Liver (tissue), 9 donors: ENCODE data around the gene CDR2. TPM values are rescaled to one million over a fixed set of nuclear protein-coding genes. Genes with fewer than 3 reads are reported as not detected.
A peak's percentile ranks its signal among the peaks of the same experiment; 100 is the strongest.

ENCODE experiments used
- DNase-seq: peaks from one replicate; pipeline ENCODE4 v3.0.0-alpha.2; 2017; ENCODE audit warnings: low spot score
- H3K27ac ChIP-seq, 2 donors: one replicate each; pipeline ENCODE4 v1.7.0; 2013; ENCODE audit warnings: inconsistent platforms in 2 of 2, low read length in 2 of 2, control low read depth in 1 of 2, low read depth in 1 of 2, mild to moderate bottlenecking in 1 of 2
- H3K27me3 ChIP-seq, 4 donors: one replicate each; pipeline versions ENCODE4 v1.6.1 to v1.7.0; 2013; ENCODE audit warnings: low read length in 3 of 4, inconsistent platforms in 1 of 4, mild to moderate bottlenecking in 1 of 4, moderate library complexity in 1 of 4; ENCODE audit not compliant: control insufficient read depth in 4 of 4, insufficient read depth in 4 of 4
- H3K36me3 ChIP-seq, 4 donors: one replicate each; pipeline versions ENCODE4 v1.6.1 to v1.7.0; 2013; ENCODE audit warnings: low read length in 3 of 4, mild to moderate bottlenecking in 3 of 4, low read depth in 1 of 4, moderate library complexity in 1 of 4; ENCODE audit not compliant: control insufficient read depth in 4 of 4, insufficient read depth in 3 of 4
- H3K4me1 ChIP-seq, 4 donors: one replicate each; pipeline versions ENCODE4 v1.6.1 to v1.7.0; 2013; ENCODE audit warnings: low read length in 3 of 4, mild to moderate bottlenecking in 3 of 4, moderate library complexity in 1 of 4; ENCODE audit not compliant: control insufficient read depth in 4 of 4, insufficient read depth in 4 of 4
- H3K4me3 ChIP-seq, 3 donors: one replicate each; pipeline versions ENCODE4 v1.6.1 to v1.7.0; 2013; ENCODE audit warnings: low read length in 3 of 3, control low read depth in 1 of 3, low read depth in 1 of 3, mild to moderate bottlenecking in 1 of 3
- H3K9ac ChIP-seq, 2 donors: one replicate each; pipeline ENCODE4 v1.7.0; 2013; ENCODE audit warnings: low read length in 2 of 2, mild to moderate bottlenecking in 2 of 2, moderate library complexity in 2 of 2, control low read depth in 1 of 2, low read depth in 1 of 2
- H3K9me3 ChIP-seq, 4 donors: one replicate each; pipeline versions ENCODE4 v1.6.1 to v1.7.0; 2013; ENCODE audit warnings: low read length in 3 of 4; ENCODE audit not compliant: control insufficient read depth in 4 of 4
- ATF3 ChIP-seq: IDR thresholded peaks from 2 replicates; pipeline ENCODE4 v1.6.1; 2016; ENCODE audit warnings: antibody characterized with exemption
- CTCF ChIP-seq: fragments of 150-350 bp; IDR thresholded peaks from 2 replicates; pipeline ENCODE4 v1.5.1; 2017; ENCODE audit warnings: improper control_type of control experiment, low read depth, low read length; ENCODE audit not compliant: missing input control
- EGR1 ChIP-seq, 2 donors: IDR thresholded peaks; 2 replicates each; pipeline ENCODE4 v1.6.1; 2016 to 2018; ENCODE audit warnings: antibody characterized with exemption in 2 of 2, low read depth in 2 of 2
- FOXA1 ChIP-seq: IDR thresholded peaks from 2 replicates; pipeline ENCODE4 v1.6.1; 2016; ENCODE audit warnings: antibody characterized with exemption
- FOXA2 ChIP-seq: IDR thresholded peaks from 2 replicates; pipeline ENCODE4 v1.6.1; 2016; ENCODE audit warnings: antibody characterized with exemption
- HNF4A ChIP-seq, 2 donors: conservative IDR thresholded peaks; 2 replicates each; pipeline ENCODE4 v1.6.1; 2016; ENCODE audit warnings: antibody characterized with exemption in 2 of 2, mild to moderate bottlenecking in 2 of 2
- JUND ChIP-seq, 2 donors: IDR thresholded peaks; 2 replicates each; pipeline ENCODE4 v1.6.1; 2016; ENCODE audit warnings: antibody characterized with exemption in 2 of 2
- NR2F2 ChIP-seq: IDR thresholded peaks from 2 replicates; pipeline ENCODE4 v1.6.1; 2016; ENCODE audit warnings: antibody characterized with exemption
- RAD21 ChIP-seq, 2 donors: IDR thresholded peaks; 2 replicates each; pipeline ENCODE4 v1.6.1; 2016; ENCODE audit warnings: antibody characterized with exemption in 2 of 2, mild to moderate bottlenecking in 2 of 2
- REST ChIP-seq: IDR thresholded peaks from 2 replicates; pipeline ENCODE4 v1.6.1; 2016; ENCODE audit warnings: antibody characterized with exemption, mild to moderate bottlenecking
- RXRA ChIP-seq, 2 donors: IDR thresholded peaks; 2 replicates each; pipeline ENCODE4 v1.6.1; 2017 to 2018; ENCODE audit warnings: antibody characterized with exemption in 2 of 2, mild to moderate bottlenecking in 1 of 2
- SP1 ChIP-seq: IDR thresholded peaks from 2 replicates; pipeline ENCODE4 v1.6.1; 2018; ENCODE audit warnings: antibody characterized with exemption, mild to moderate bottlenecking
- ZBTB33 ChIP-seq: IDR thresholded peaks from 2 replicates; pipeline ENCODE4 v1.6.1; 2016; ENCODE audit warnings: antibody characterized with exemption
- WGBS: extraction: QIAGEN DNeasy Blood & Tissue Kit; methylation state at CpG from one replicate; pipeline ENCODE4 v1.1.7; 2013; 5-methylcytosine and 5-hydroxymethylcytosine counted together
- polyA plus RNA-seq, 2 donors: library from polyadenylated mRNA; stranded (reverse) in 1 of 2; unstranded in 1 of 2; fragments of 200-250 nt in 1 of 2; fragments of >200 nt in 1 of 2; fragmentation: Nextera tagmentation in 1 of 2; extraction: Ambion mirVana in 1 of 2; gene quantifications; one replicate each; pipeline versions ENCODE4 v1.2.1 to v1.2.3, GENCODE V29; 2013 to 2015
- total RNA-seq, 2 donors: library from RNA; depleted of rRNA; stranded (reverse); fragments of >200 nt; gene quantifications; one replicate each; pipeline ENCODE4 v1.2.3, GENCODE V29; 2014
- donor health status: healthy.
- donor health status: healthy.
- donor health status: healthy.
- donor health status: healthy.
- donor health status: healthy.

The CDR2 gene
- total and polyA plus RNA-seq, 4 donors = 2.9 to 12.1 (median 9.7) TPM

GRCh38 chr16:22297871-22298733, 76.3 kb downstream of the CDR2 start:
- peaks cover 2 to 18% (median 11%) of the 10 kb centered on the region in 4 donors for H3K4me1 ChIP-seq
- H3K9ac ChIP-seq = peak overlapping the region; percentile 89 to 93
- peak overlapping the region; percentile 57 to 93 (median 91) for H3K4me3 ChIP-seq
- H3K27ac ChIP-seq = peak overlapping the region; percentile 92 to 96
- peak; percentile 86 for TF ChIP-seq NR2F2
- peak; percentile 15 for TF ChIP-seq SP1
- TF ChIP-seq RAD21 (IDR thresholded peaks at IDR 0.05) = peak in 1 of 2 donors; percentile 36
- TF ChIP-seq FOXA2 = no peak
- peak; percentile 9 for TF ChIP-seq CTCF
- peak; percentile 31 to 60 for TF ChIP-seq HNF4A (conservative IDR thresholded peaks at IDR 0.05)
- peak; percentile 27 for TF ChIP-seq FOXA1
- peak; percentile 56 to 81 for TF ChIP-seq RXRA (IDR thresholded peaks at IDR 0.05)
- no peak for TF ChIP-seq ZBTB33
- TF ChIP-seq REST = peak; percentile 41
- TF ChIP-seq ATF3 = peak; percentile 100
- peak; percentile 27 to 29 for TF ChIP-seq JUND (IDR thresholded peaks at IDR 0.05)
- no peak for TF ChIP-seq EGR1 (IDR thresholded peaks at IDR 0.05; ENCODE audit: low read depth in 2 of 2)
- no peaks in the 10 kb centered on the region for H3K9me3 ChIP-seq
- 2% methylated on average over 39 of the region's 39 CpGs for WGBS
- DNase-seq = peak; percentile 74
- peaks cover 0 to 3% (median 3%) of the 10 kb centered on the region in 4 donors for H3K36me3 ChIP-seq
- no peaks in the 10 kb centered on the region for H3K27me3 ChIP-seq
